Measurements from ENCODE around the gene HDAC4.
"Not testable (repeated sequence)": the region's sequence is repeated elsewhere in the genome, so short reads cannot be mapped to it uniquely, and the experiment has no call there.

HDAC4 gene

GRCh38 chr2:239042551-239043320 lies 358.1 kb downstream of the HDAC4 start:
- WGBS, 2 experiments: 84 to 85% methylated on average over 18 of the region's 18 CpGs
- H3K4me3 ChIP-seq (ENCODE audit: insufficient read depth, low read depth, low read length): no peak overlapping the region

DNA sequence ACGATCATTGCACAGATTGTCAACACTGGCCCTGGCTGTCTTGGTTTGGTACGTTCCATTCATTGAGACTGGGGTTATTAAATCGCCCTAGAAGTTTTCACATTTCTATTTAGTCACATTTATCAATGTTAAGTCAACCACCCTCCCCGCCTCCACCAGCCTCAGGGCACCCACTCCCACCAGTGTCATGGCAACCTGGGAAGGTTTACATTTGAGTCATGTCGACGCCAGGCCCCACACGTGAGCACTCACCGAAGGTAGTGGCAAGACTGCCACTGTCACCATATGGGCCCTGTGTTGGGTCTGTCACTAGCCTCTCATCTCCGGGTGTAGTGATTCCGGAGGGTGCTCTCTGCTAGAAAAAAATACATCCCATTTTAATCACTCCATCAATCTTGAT lies 358.8 kb downstream of the HDAC4 start:
- H3K36me3 ChIP-seq (ENCODE audit: control insufficient read depth, insufficient read depth, low read length): no peaks in the 10 kb centered on the region
- no peak overlapping the region for H3K4me3 ChIP-seq (ENCODE audit: insufficient read depth, low read depth, low read length)
- 93 to 94% methylated on average over 10 of the region's 10 CpGs for WGBS, 2 experiments
- H3K27ac ChIP-seq (ENCODE audit: insufficient read depth, low read depth, low read length, poor library complexity, severe bottlenecking): no peak overlapping the region
- no peaks in the 10 kb centered on the region for H3K9me3 ChIP-seq (ENCODE audit: control insufficient read depth, low read length)
- H3K4me1 ChIP-seq (ENCODE audit: control insufficient read depth, insufficient read depth, low read length): peaks cover 8% of the 10 kb centered on the region
- H3K27me3 ChIP-seq (ENCODE audit: control insufficient read depth, insufficient read depth, low read length, poor library complexity, severe bottlenecking): no peaks in the 10 kb centered on the region

More at GRCh38 chr2:239042551-239043320, 358.1 kb downstream of the HDAC4 start:
- no peak overlapping the region for H3K27ac ChIP-seq (ENCODE audit: insufficient read depth, low read depth, low read length, poor library complexity, severe bottlenecking)
- H3K36me3 ChIP-seq (ENCODE audit: control insufficient read depth, insufficient read depth, low read length): no peaks in the 10 kb centered on the region
- no peaks in the 10 kb centered on the region for H3K9me3 ChIP-seq (ENCODE audit: control insufficient read depth, low read length)
- no peaks in the 10 kb centered on the region for H3K27me3 ChIP-seq (ENCODE audit: control insufficient read depth, insufficient read depth, low read length, poor library complexity, severe bottlenecking)
- peaks cover 8% of the 10 kb centered on the region for H3K4me1 ChIP-seq (ENCODE audit: control insufficient read depth, insufficient read depth, low read length)

DNA sequence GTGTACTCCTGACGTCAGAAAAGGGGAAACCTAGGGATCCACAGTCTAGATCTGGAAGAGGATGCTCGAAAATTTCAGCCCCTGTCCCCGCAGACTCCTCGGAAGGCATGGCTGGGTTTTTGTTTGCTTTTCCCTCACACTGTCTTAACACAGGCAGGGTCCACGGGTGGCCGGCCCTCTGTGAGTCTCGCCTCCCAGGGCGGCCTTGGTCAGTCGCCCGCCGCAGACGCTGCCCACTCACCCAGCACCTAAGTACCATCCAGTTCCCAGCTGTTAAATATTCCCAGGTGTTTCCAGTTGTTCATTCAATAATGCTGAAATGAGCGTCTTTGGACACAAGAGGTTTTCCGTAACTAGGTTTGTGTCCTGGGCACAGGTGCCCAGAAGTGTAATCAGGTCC lies 359.8 kb downstream of the HDAC4 start:
- WGBS, 2 experiments: 81 to 84% methylated on average over 14 of the region's 14 CpGs
- no peaks in the 10 kb centered on the region for H3K9me3 ChIP-seq (ENCODE audit: control insufficient read depth, low read length)
- H3K27me3 ChIP-seq (ENCODE audit: control insufficient read depth, insufficient read depth, low read length, poor library complexity, severe bottlenecking): no peaks in the 10 kb centered on the region
- H3K36me3 ChIP-seq (ENCODE audit: control insufficient read depth, insufficient read depth, low read length): no peaks in the 10 kb centered on the region
- no peak overlapping the region for H3K4me3 ChIP-seq (ENCODE audit: insufficient read depth, low read depth, low read length)
- H3K4me1 ChIP-seq (ENCODE audit: control insufficient read depth, insufficient read depth, low read length): peaks cover 8% of the 10 kb centered on the region
- no peak overlapping the region for H3K27ac ChIP-seq (ENCODE audit: insufficient read depth, low read depth, low read length, poor library complexity, severe bottlenecking)

DNA sequence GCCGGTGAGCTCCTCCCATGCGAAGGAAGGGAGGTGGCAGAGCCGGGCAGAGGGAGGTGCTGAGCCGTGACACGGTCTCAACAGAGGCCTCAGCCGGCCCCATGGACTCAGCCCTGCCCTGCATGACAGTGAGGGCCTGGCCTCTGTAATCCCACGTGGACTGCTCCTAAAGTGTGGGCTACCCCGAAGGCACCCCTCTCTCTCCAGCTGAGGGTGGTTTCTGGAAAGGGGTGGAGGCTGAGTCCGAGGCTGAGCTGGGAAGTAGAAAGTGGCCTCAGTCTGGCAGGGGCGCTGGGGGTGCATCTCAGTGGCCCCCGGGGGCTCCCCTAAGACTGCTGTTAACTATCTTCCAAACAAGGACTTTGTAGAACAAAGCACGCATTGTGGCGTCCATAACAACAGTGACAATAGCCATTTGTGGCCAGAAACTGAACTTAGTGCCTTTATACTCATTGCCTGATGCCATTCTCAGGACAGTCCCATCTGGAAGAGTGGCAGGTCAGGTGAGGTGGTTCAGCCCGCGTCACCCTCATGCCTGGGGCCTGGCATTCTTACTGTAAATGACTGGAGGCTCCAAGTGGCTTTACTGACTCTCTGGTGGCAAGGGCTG lies 360.6 kb downstream of the HDAC4 start:
- H3K27me3 ChIP-seq (ENCODE audit: control insufficient read depth, insufficient read depth, low read length, poor library complexity, severe bottlenecking): no peaks in the 10 kb centered on the region
- WGBS, 2 experiments: 78 to 85% methylated on average over 15 of the region's 15 CpGs
- no peaks in the 10 kb centered on the region for H3K36me3 ChIP-seq (ENCODE audit: control insufficient read depth, insufficient read depth, low read length)
- H3K4me1 ChIP-seq (ENCODE audit: control insufficient read depth, insufficient read depth, low read length): peaks cover 8% of the 10 kb centered on the region
- H3K9me3 ChIP-seq (ENCODE audit: control insufficient read depth, low read length): no peaks in the 10 kb centered on the region
- peak overlapping the region; percentile 16 for H3K27ac ChIP-seq (ENCODE audit: insufficient read depth, low read depth, low read length, poor library complexity, severe bottlenecking)
- no peak overlapping the region for H3K4me3 ChIP-seq (ENCODE audit: insufficient read depth, low read depth, low read length)

GRCh38 chr2:239039479-239039861 lies 361.4 kb downstream of the HDAC4 start:
- peaks cover 8% of the 10 kb centered on the region for H3K4me1 ChIP-seq (ENCODE audit: control insufficient read depth, insufficient read depth, low read length)
- no peaks in the 10 kb centered on the region for H3K27me3 ChIP-seq (ENCODE audit: control insufficient read depth, insufficient read depth, low read length, poor library complexity, severe bottlenecking)
- 85 to 88% methylated on average over 11 of the region's 11 CpGs for WGBS, 2 experiments
- H3K4me3 ChIP-seq (ENCODE audit: insufficient read depth, low read depth, low read length): no peak overlapping the region
- H3K9me3 ChIP-seq (ENCODE audit: control insufficient read depth, low read length): no peaks in the 10 kb centered on the region
- no peak overlapping the region for H3K27ac ChIP-seq (ENCODE audit: insufficient read depth, low read depth, low read length, poor library complexity, severe bottlenecking)
- no peaks in the 10 kb centered on the region for H3K36me3 ChIP-seq (ENCODE audit: control insufficient read depth, insufficient read depth, low read length)

- Histone ChIP-seq H3K36me3 (ENCODE audit: control insufficient read depth, insufficient read depth, low read length) (no peaks in the 10 kb centered on the region), H3K4me3 (ENCODE audit: insufficient read depth, low read depth, low read length) (no peak overlapping the region), H3K27me3 (ENCODE audit: control insufficient read depth, insufficient read depth, low read length, poor library complexity, severe bottlenecking) (no peaks in the 10 kb centered on the region), H3K4me1 (ENCODE audit: control insufficient read depth, insufficient read depth, low read length) (peaks cover 8% of the 10 kb centered on the region), H3K27ac (ENCODE audit: insufficient read depth, low read depth, low read length, poor library complexity, severe bottlenecking) (no peak overlapping the region), H3K9me3 (ENCODE audit: control insufficient read depth, low read length) (no peaks in the 10 kb centered on the region)
- 78 to 87% methylated on average over 13 to 14 of the region's 14 CpGs for WGBS, 2 experiments
Measured at GRCh38 chr2:239038773-239039478, 361.9 kb downstream of the HDAC4 start.

GRCh38 chr2:239038284-239038683 lies 362.5 kb downstream of the HDAC4 start:
- not testable (repeated sequence) for H3K9me3 ChIP-seq (ENCODE audit: control insufficient read depth, low read length); H3K36me3 ChIP-seq (ENCODE audit: control insufficient read depth, insufficient read depth, low read length); H3K27ac ChIP-seq (ENCODE audit: insufficient read depth, low read depth, low read length, poor library complexity, severe bottlenecking); H3K4me3 ChIP-seq (ENCODE audit: insufficient read depth, low read depth, low read length); H3K27me3 ChIP-seq (ENCODE audit: control insufficient read depth, insufficient read depth, low read length, poor library complexity, severe bottlenecking); H3K4me1 ChIP-seq (ENCODE audit: control insufficient read depth, insufficient read depth, low read length)
- WGBS, 2 experiments: 88 to 91% methylated on average over 12 of the region's 13 CpGs

DNA sequence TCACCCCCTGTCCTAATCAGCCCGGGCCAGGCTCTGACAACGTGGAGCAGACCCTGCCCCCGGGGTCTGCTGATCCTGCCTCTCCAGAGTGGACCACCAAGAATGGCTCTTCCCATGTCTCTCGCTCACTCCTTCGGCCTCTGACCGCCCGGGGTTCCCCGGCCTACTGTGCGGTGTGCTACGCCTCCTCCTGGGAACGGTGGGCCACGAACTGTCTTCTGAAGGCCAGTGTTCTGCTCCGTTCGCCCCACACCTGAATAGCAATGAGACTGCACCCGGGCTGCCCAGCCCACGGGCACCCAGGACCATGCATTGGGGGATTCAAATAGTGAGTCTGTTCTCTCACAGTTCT lies 363.3 kb downstream of the HDAC4 start:
- H3K4me3 ChIP-seq (ENCODE audit: insufficient read depth, low read depth, low read length): no peak overlapping the region
- H3K27me3 ChIP-seq (ENCODE audit: control insufficient read depth, insufficient read depth, low read length, poor library complexity, severe bottlenecking): no peaks in the 10 kb centered on the region
- no peak overlapping the region for H3K27ac ChIP-seq (ENCODE audit: insufficient read depth, low read depth, low read length, poor library complexity, severe bottlenecking)
- H3K36me3 ChIP-seq (ENCODE audit: control insufficient read depth, insufficient read depth, low read length): no peaks in the 10 kb centered on the region
- H3K4me1 ChIP-seq (ENCODE audit: control insufficient read depth, insufficient read depth, low read length): peaks cover 8% of the 10 kb centered on the region
- no peaks in the 10 kb centered on the region for H3K9me3 ChIP-seq (ENCODE audit: control insufficient read depth, low read length)
- WGBS, 2 experiments: 90% methylated on average over 16 of the region's 16 CpGs

DNA sequence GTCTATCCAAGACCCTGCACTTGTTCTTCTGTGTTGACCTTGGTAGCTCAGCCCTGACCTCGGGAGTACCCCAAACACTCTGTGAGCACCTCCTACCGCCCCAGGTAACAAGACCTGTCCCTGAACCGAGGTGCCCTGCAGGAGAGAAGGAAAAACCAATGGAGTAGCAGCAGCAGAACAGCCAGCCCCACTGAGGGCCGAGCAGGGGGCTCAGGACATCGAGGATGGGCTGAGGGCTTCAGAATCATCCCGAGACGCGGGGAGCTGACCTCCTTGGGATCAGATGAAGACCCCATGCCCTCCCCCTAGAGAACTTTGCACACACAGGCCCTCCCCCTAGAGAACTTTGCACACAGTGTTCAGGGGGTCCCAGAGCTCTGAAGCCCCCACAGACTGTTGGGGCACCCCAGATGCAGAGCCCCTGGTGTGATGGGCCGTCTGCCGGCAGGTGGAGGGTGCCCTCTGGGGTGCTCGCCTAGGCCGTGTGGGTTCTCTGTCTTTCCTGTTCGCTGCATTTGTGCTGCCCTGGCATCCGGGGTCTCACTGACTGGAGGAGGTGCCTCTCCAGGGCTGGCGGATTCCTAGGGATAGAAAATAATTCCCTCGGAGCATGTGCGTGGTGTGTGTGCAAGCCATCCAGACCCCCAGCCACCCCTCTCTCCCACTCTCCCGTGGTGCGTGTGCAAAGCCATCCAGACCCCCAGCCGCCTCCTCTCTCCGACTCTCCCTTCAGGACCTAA lies 363.8 kb downstream of the HDAC4 start:
- WGBS, 2 experiments: 92% methylated on average over 21 of the region's 21 CpGs
- no peak overlapping the region for H3K27ac ChIP-seq (ENCODE audit: insufficient read depth, low read depth, low read length, poor library complexity, severe bottlenecking)
- peaks cover 8% of the 10 kb centered on the region for H3K4me1 ChIP-seq (ENCODE audit: control insufficient read depth, insufficient read depth, low read length)

More for the DNA sequence above, 363.8 kb downstream of the HDAC4 start:
- Histone ChIP-seq H3K9me3 (ENCODE audit: control insufficient read depth, low read length) (no peaks in the 10 kb centered on the region), H3K4me3 (ENCODE audit: insufficient read depth, low read depth, low read length) (no peak overlapping the region), H3K27me3 (ENCODE audit: control insufficient read depth, insufficient read depth, low read length, poor library complexity, severe bottlenecking) (no peaks in the 10 kb centered on the region), H3K36me3 (ENCODE audit: control insufficient read depth, insufficient read depth, low read length) (no peaks in the 10 kb centered on the region)
